SK-N-MC (cell line): ENCODE measurements around the gene SDE2.

Experiments used
- EZH2 ChIP-seq: fragments of 200-600 bp; sonication (generic); IDR thresholded peaks from one replicate; pipeline ENCODE4 v1.6.1; 2017; ENCODE audit warnings: antibody characterized with exemption
- FOXP2 ChIP-seq: optimal IDR thresholded peaks from 2 replicates; pipeline ENCODE3; 2011; ENCODE audit warnings: mild to moderate bottlenecking, moderate library complexity; ENCODE audit not compliant: insufficient read depth; ENCODE audit errors: extremely low read length, control extremely low read depth
- POLR2AphosphoS5 ChIP-seq: IDR thresholded peaks from 2 replicates; pipeline ENCODE4 v1.6.1; 2012; ENCODE audit warnings: mild to moderate bottlenecking, low read depth, low read length, borderline replicate concordance

DNA sequence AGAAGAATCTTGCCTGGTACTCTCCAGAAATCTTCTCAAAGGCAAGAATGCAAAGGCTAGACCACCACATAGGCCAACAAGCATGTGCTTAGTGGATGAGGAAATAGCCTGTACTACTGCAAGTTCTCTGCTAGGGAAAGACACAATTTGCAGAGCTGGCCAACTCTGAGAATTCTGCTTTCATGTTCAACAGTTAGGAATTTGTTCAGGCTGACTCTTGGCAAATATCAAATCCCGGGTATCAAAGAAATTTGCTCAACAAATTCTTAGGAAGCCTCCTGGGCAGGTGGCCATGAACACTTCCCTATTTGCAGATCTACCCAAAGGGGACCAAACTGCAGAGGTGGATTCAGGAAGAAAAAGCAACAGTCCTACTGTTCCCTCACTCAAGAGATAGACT, 48.4 kb upstream of the SDE2 start:
- TF ChIP-seq EZH2 (no peak), POLR2AphosphoS5 (no peak), FOXP2 (no peak)
